Measurements from ENCODE around the gene P2RY11.
A peak's percentile ranks its signal among the peaks of the same experiment; 100 is the strongest.

The P2RY11 gene

GRCh38 chr19:10111405-10111811 lies at the start of gene P2RY11:
Gene P2RY11 (plus strand): TSS chr19:10111693. CDS start chr19:10111722, 29 bp downstream.
- no peak for ATAC-seq
- TF ChIP-seq CREB5 (CRISPR knock-in tag; IDR thresholded peaks at IDR 0.05; ENCODE audit: low read depth): no peak
- no peak for TF ChIP-seq GLIS3 (CRISPR knock-in tag; IDR thresholded peaks at IDR 0.05)
- no peak for TF ChIP-seq RARB (CRISPR knock-in tag; IDR thresholded peaks at IDR 0.05)
- no peak for TF ChIP-seq TSHZ2 (CRISPR knock-in tag; IDR thresholded peaks at IDR 0.05)
- TF ChIP-seq CSRNP3 (CRISPR knock-in tag; IDR thresholded peaks at IDR 0.05): no peak
- TF ChIP-seq OSR1 (CRISPR knock-in tag; IDR thresholded peaks at IDR 0.05): no peak
- no peak for TF ChIP-seq TCF4 (CRISPR knock-in tag; IDR thresholded peaks at IDR 0.05; ENCODE audit: borderline replicate concordance)
- no peak for TF ChIP-seq ZNF8 (CRISPR knock-in tag; IDR thresholded peaks at IDR 0.05)
- TF ChIP-seq ISL1 (CRISPR knock-in tag; IDR thresholded peaks at IDR 0.05): no peak
- TF ChIP-seq SNAI2 (CRISPR knock-in tag; IDR thresholded peaks at IDR 0.05): no peak
- no peak for TF ChIP-seq ZFP3 (CRISPR knock-in tag; IDR thresholded peaks at IDR 0.05)
- TF ChIP-seq CSDC2 (CRISPR knock-in tag; IDR thresholded peaks at IDR 0.05): no peak
- no peak for TF ChIP-seq ZNF565 (CRISPR knock-in tag; conservative IDR thresholded peaks at IDR 0.05; ENCODE audit: low read depth)
- TF ChIP-seq ZNF70 (CRISPR knock-in tag; IDR thresholded peaks at IDR 0.05): no peak
- TF ChIP-seq PATZ1 (CRISPR knock-in tag; IDR thresholded peaks at IDR 0.05; ENCODE audit: borderline replicate concordance): no peak
- no peak for TF ChIP-seq BACH2 (CRISPR knock-in tag; IDR thresholded peaks at IDR 0.05; ENCODE audit: borderline replicate concordance)

GRCh38 chr19:10061717-10062310 lies 49.7 kb upstream of the P2RY11 start:
- no peak for TF ChIP-seq PPARA (CRISPR knock-in tag; IDR thresholded peaks at IDR 0.05; ENCODE audit: borderline replicate concordance)
- no peak for TF ChIP-seq PATZ1 (CRISPR knock-in tag; IDR thresholded peaks at IDR 0.05; ENCODE audit: borderline replicate concordance)
- no peak for TF ChIP-seq ZNF565 (CRISPR knock-in tag; conservative IDR thresholded peaks at IDR 0.05; ENCODE audit: low read depth)
- TF ChIP-seq ZC3H10 (CRISPR knock-in tag; IDR thresholded peaks at IDR 0.05): no peak
- no peak for TF ChIP-seq ZFP30 (CRISPR knock-in tag; IDR thresholded peaks at IDR 0.05)
- TF ChIP-seq CSDC2 (CRISPR knock-in tag; IDR thresholded peaks at IDR 0.05): no peak
- no peak for TF ChIP-seq ZNF70 (CRISPR knock-in tag; IDR thresholded peaks at IDR 0.05)
- TF ChIP-seq ISL1 (CRISPR knock-in tag; IDR thresholded peaks at IDR 0.05): no peak
- no peak for TF ChIP-seq TCF4 (CRISPR knock-in tag; IDR thresholded peaks at IDR 0.05; ENCODE audit: borderline replicate concordance)
- TF ChIP-seq BACH2 (CRISPR knock-in tag; IDR thresholded peaks at IDR 0.05; ENCODE audit: borderline replicate concordance): no peak
- no peak for TF ChIP-seq RARB (CRISPR knock-in tag; IDR thresholded peaks at IDR 0.05)
- no peak for TF ChIP-seq CSRNP3 (CRISPR knock-in tag; IDR thresholded peaks at IDR 0.05)
- no peak for TF ChIP-seq ARNTL (CRISPR knock-in tag; IDR thresholded peaks at IDR 0.05; ENCODE audit: borderline replicate concordance, low read depth)
- TF ChIP-seq POU6F1 (CRISPR knock-in tag; IDR thresholded peaks at IDR 0.05; ENCODE audit: borderline replicate concordance, low read depth): no peak
- TF ChIP-seq ZNF8 (CRISPR knock-in tag; IDR thresholded peaks at IDR 0.05): no peak
- ATAC-seq: peak; percentile 54
